ENCODE measurements around the gene SLC4A1. TPM values are rescaled to one million over a fixed set of nuclear protein-coding genes. Genes with fewer than 3 reads are reported as not detected.

SLC4A1 gene
- total and polyA plus RNA-seq, 3 donors from 2014 or later: 0.12 to 0.71 (median 0.37) TPM

DNA sequence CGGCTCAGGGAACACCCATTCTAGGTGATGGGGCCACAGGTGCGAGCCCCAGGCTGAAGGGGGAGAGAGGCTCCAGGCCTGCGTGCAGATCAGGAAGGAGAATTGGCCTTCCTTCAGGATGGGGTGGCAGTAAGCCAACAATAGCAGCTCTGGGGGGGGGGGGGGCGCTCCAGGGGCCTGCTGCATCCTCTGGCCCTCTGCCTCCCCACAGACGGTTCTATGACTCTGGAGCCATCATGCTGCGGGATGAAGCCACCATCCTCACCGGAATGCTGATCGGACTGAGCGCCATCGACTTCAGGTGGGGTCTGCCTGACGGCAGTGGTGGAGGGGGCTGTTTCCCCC, 46.6 kb upstream of the SLC4A1 start:
- H3K27ac ChIP-seq: no peak overlapping the region
- H3K36me3 ChIP-seq (ENCODE audit: low read depth, missing control alignments): no peaks in the 10 kb centered on the region
- no peak overlapping the region for H3K4me3 ChIP-seq
- 15 to 50% methylated on average over 6 to 11 of the region's 11 CpGs for WGBS, 2 donors
- DNase-seq: no peak
- TF ChIP-seq, protein P1, sequence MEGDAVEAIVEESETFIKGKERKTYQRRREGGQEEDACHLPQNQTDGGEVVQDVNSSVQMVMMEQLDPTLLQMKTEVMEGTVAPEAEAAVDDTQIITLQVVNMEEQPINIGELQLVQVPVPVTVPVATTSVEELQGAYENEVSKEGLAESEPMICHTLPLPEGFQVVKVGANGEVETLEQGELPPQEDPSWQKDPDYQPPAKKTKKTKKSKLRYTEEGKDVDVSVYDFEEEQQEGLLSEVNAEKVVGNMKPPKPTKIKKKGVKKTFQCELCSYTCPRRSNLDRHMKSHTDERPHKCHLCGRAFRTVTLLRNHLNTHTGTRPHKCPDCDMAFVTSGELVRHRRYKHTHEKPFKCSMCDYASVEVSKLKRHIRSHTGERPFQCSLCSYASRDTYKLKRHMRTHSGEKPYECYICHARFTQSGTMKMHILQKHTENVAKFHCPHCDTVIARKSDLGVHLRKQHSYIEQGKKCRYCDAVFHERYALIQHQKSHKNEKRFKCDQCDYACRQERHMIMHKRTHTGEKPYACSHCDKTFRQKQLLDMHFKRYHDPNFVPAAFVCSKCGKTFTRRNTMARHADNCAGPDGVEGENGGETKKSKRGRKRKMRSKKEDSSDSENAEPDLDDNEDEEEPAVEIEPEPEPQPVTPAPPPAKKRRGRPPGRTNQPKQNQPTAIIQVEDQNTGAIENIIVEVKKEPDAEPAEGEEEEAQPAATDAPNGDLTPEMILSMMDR (IDR thresholded peaks at IDR 0.05): no peak
- no peak for TF ChIP-seq POLR2A (IDR thresholded peaks at IDR 0.05)
- H3K9me3 ChIP-seq: no peaks in the 10 kb centered on the region
- H3K4me1 ChIP-seq: no peaks in the 10 kb centered on the region
- intact Hi-C loops (cut with DNase I; ENCODE audit: low total_unique reads): no loop called here
- H3K27me3 ChIP-seq: no peaks in the 10 kb centered on the region

DNA sequence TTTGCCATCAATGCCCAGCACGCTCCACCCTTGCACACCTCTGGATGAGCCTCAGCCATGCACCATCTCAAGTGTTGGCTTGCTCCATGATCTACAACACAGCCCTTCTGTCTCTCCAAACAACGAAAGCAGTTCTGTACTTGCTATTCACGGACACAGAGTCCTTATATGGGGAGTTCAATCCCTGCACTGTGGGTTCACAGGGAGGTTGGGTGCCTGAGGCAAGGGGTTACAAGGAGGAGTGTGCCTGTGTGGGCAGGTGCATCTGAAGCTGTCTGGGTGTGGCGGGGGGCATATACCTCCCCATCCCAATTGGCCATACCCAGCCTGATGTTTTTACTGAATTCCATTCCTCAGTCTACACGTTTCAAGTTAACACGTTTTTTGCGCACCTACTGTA, 46.1 kb upstream of the SLC4A1 start:
- Histone ChIP-seq H3K9me3 (no peaks in the 10 kb centered on the region), H3K36me3 (ENCODE audit: low read depth, missing control alignments) (no peaks in the 10 kb centered on the region), H3K4me3 (no peak overlapping the region), H3K27ac (no peak overlapping the region), H3K27me3 (no peaks in the 10 kb centered on the region), H3K4me1 (no peaks in the 10 kb centered on the region)
- no peak for DNase-seq
- TF ChIP-seq, protein P1 (IDR thresholded peaks at IDR 0.05): no peak
- TF ChIP-seq POLR2A (IDR thresholded peaks at IDR 0.05): no peak
- intact Hi-C loops (cut with DNase I; ENCODE audit: low total_unique reads): no loop called here
- 79 to 89% methylated on average over 7 of the region's 7 CpGs for WGBS, 2 donors

DNA sequence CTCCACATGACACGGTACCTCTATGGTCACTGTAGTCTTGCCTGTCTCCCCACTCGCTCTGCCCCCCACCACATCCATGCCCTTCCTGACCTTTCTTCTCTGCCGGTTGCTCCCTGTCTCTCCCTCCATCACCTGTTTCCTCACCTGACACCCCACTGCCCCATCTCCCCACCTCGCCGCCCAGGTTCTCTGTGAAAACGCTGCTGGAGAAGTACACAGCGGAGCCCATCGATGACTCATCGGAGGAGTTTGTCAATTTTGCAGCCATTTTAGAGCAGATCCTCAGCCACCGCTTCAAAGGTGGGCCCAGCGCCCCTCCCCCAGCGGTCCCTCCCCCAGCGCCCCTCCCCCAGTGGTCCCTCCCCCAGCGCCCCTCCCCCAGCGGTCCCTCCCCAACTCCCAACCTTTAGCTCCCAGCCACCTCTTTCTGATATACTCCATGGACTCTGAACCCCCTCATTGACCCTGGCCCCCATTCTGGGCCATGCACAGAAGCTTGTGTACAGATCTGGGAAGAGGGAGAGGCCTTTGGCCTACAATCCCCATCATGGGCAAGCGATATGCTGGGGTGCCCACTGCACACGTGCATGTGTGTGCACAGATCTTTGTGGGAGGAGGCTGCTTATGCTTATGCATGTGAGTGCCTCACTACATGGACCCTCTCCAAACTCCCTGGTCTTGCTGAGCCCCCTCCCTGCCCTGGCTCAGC, 44.6 kb upstream of the SLC4A1 start:
- no peaks in the 10 kb centered on the region for H3K36me3 ChIP-seq (ENCODE audit: low read depth, missing control alignments)
- DNase-seq: no peak
- no peak overlapping the region for H3K27ac ChIP-seq
- intact Hi-C loops (cut with DNase I; ENCODE audit: low total_unique reads): no loop called here
- no peaks in the 10 kb centered on the region for H3K27me3 ChIP-seq
- TF ChIP-seq, protein P1 (IDR thresholded peaks at IDR 0.05): no peak
- TF ChIP-seq POLR2A (IDR thresholded peaks at IDR 0.05): no peak
- H3K4me3 ChIP-seq: no peak overlapping the region
- no peaks in the 10 kb centered on the region for H3K9me3 ChIP-seq
- 68 to 81% methylated on average over 16 to 17 of the region's 17 CpGs for WGBS, 2 donors
- peaks cover 4% of the 10 kb centered on the region for H3K4me1 ChIP-seq

DNA sequence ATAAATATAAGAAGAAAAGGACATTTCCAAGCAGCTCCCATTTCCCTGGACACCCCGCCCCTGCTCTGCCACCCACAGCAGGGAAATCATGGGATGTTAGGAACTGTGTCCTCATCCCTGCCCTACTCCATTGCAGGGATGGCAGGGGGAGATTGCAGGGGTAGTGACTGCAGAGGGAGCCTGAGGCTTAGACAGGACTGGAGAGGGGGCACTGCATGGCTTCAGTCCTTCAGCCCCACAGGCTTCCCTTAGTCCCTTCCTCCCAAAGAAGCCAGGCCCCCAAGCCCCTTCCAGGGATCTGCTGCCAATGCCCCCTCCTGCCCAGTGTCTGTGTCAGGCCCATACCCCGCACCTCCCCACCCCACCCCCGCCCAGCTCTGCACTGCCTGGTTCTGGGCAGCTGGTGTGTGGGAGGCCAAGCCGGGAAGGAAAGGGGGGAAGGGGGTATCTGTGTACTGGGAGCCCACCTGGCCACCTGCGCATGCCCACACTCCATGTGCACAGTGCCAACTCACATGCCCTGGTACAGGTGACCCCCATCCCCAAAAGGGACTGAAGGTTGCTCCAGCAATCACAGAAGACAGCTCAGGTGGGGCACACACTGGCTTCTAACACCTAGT, 43.7 kb upstream of the SLC4A1 start:
- no peak overlapping the region for H3K27ac ChIP-seq
- DNase-seq: no peak
- no peak overlapping the region for H3K4me3 ChIP-seq
- WGBS, 2 donors: 94 to 100% methylated on average over 1 to 2 of the region's 5 CpGs
- H3K36me3 ChIP-seq (ENCODE audit: low read depth, missing control alignments): no peaks in the 10 kb centered on the region
- H3K4me1 ChIP-seq: peaks cover 6% of the 10 kb centered on the region
- TF ChIP-seq, protein P1 (IDR thresholded peaks at IDR 0.05): no peak
- no peak for TF ChIP-seq POLR2A (IDR thresholded peaks at IDR 0.05)
- intact Hi-C loops (cut with DNase I; ENCODE audit: low total_unique reads): no loop called here
- no peaks in the 10 kb centered on the region for H3K9me3 ChIP-seq
- H3K27me3 ChIP-seq: no peaks in the 10 kb centered on the region

Measured in testis (tissue), 3 donors.